GM18873 (cell line): Measurements from ENCODE around the gene TMEM39B.

Source experiments
- ATAC-seq: cut with Tn5 transposase; IDR thresholded peaks from one replicate; pipeline ENCODE4 v1.9.1; 2021; ENCODE audit warnings: mild to moderate bottlenecking, moderate library complexity, moderate number of reproducible peaks; ENCODE audit not compliant: unreplicated experiment, low FRiP score

The TMEM39B gene

DNA sequence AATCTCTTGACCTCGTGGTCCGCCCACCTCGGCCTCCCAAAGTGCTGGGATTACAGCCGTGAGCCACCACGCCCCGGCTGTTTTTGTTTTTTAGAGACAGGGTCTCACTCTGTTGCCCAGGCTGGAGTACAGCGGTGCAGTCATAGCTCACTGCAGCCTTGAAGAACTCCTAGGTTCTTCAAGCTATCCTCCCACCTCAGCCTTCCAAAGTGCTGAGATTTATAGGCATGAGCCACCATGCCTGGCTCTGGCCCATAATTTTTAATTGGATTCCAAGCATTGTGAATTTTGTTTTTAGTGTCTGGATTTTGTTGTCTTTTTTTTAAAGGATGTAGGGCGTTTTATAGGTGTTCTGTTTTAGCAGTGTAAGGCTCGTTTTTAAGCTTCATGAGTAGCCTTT lies 78.1 kb downstream of the TMEM39B start:
- no peak for ATAC-seq

- no peak for ATAC-seq
Observed at GRCh38 chr1:32151319-32151787, 78.6 kb downstream of the TMEM39B start.
